Measurements from ENCODE around the gene DYNLT3.
A peak's percentile ranks its signal among the peaks of the same experiment; 100 is the strongest.

Gene DYNLT3

DNA sequence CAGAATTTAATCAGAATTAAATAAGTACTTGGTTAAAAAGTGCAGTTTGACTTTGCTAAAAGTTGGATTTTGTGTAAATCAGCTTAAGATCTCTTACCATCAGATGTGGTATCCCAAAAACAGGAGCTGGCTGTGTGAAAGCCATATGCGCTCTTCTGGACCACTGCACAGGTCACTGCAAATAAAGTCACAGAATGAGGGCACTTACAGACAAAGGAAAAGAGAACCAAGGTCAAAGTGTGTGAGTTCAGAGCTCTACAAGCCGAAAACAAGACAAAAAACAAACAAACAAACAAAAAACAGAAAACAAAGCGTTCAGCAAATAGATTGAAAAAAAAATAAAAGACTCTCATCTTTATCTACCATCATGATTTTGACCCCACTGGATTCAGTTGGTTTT lies 6.4 kb downstream of the DYNLT3 start:
- DNase-seq = no peak

DNA sequence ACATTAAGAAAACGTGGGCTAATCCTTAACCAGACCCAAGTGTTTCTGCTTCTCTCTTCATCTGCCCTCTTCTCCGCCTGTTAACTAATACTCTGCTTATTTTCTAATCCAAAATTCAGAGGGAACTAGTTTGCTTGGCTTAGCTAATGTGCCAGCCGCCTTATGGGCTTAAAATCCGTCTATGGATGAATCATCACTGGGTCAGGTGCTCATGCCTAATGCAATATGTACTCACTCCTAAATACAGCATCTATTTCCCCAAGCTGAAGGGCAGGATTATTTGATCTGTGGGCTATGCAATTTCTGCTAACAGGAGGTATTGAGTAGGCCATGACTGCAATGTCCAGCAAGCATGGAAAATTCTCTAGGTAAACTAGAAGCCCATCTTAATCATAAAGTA lies 12.4 kb downstream of the DYNLT3 start:
- no peak for DNase-seq

DNA sequence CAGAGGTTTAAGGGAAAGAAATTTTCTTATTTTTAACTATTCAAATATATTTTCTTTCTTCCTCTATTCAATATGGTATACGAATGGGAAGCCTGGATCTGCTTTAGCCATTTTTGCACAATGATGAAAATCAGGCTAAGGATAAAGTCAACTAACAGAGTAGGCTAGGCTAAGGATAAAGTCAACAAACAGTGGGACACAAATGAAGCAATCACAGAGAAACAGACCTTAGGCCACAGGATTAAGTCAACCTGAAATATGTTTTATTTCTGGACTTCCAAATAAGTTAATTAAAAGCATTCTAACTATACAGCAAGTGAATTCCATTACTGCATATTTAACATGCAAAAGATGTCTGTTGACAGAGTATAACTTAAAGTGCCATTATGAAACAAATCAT lies 17.0 kb downstream of the DYNLT3 start:
- no peak for DNase-seq

DNA sequence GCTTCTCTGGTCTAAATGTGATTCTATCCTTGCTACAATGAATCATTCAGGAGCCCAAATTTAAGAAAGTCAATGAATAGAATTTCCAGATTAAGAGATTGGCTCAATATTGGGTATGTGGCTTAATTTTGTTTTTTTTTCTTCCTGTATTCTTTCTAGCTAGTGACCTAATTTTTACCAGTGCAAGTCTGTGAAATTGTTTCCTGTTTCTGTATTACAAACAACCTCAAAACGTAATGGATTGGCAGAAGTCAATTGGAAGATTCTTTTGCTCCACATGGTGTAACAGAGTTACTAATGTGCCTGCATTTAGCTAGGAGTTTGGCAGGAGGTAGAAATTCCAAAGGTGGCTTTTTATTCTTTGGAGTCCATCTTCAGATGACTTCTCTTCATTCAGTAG lies 17.6 kb downstream of the DYNLT3 start:
- no peak for DNase-seq

DNA sequence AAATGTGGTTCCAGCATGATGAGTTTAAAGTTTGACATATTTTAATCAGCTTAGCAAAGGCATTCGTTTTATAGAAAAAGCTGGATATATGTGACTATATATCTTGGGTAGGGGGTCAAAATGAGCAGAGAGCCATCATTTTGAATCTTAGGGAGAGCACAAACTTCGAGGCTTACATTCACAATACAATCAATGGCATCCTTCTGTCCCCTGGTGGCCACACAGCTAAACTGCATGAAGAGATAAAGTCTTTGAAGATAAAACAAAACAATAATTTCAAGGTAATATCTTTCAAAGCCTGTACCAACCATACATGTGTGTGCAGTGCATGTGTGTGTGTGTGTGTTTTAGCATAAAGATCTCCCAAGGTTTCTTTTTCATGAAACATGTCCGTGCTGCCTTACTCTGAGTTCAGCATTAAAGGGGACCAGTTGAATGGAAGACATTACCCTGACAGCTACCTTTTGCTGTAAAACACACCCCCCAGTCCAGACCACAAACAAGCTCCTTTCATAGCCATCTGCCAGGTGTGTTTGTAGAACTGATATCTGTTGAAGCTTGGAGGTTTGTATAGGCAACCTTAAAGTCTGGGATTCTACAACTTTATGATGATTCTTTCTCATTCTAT lies 22.0 kb downstream of the DYNLT3 start:
- peak; percentile 47 for DNase-seq

DNA sequence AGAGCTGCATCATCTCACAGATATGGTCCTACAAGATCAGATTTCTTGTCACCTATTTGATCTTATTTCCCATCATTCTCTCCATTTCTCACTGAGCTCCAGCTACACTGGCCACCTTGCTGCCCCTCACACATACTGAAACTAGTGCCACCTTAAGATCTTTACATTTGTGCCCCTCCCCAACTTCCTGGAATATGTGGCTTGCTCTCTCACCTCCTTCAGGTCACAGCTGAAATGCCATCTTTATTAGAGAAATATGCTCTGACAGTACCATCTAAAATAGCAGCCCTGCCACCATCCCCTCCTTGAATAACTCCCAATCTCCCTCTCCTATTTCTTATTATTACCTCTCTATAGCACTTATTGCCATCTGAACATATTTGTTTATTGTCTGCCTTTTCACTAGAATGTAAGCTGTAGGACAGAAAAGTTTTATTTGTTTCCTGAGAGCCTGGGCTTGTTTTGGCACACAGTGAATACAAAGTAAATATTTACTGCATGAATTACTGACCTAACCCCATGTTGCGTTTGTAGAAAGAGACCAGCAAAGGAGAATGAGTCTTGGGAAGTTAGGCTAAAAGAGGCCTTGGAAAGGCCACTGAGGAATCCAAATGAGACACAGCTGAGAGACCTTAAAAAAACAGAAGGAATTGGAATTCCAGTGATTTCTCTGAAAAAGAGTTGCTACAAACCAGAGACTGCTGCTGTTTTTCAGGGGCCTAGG lies 22.7 kb downstream of the DYNLT3 start:
- DNase-seq = no peak

DNA sequence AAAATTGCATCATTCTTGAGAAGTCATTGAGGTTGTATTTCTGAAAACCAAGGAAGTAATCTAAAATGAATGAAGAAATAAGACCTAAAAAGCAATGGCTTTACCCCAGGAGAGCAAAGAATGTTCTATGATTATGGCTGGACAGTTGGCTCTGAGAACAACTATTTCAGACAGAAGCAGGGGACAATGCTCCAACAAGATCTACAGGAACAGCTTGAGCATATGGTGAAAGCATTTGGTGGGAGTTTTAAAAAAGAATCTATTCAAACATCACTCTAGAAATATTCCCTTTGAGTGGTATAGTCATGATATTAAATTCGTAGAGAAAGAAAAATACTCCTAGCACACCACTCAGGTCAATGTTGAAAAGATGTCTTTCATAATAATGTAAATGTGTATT lies 26.7 kb downstream of the DYNLT3 start:
- no peak for DNase-seq

DNA sequence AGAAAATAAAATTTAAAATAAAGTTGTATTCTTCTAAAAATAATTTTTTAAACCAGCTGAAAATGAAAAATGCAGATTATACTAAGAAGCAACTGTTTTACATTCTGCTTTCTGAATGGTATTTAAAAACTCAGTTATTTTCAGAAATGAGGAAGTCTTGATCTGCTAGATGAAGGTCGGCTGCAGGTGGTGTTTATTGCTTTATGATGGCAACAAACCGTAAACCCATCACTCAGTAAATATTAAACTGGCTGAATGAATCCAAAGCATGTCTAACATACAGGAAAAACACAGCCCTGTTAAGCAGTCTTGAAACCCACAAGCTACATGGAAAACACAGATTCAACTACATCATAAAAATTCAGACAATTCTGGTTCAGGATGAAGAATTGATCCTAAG lies 29.3 kb downstream of the DYNLT3 start:
- DNase-seq = no peak

DNA sequence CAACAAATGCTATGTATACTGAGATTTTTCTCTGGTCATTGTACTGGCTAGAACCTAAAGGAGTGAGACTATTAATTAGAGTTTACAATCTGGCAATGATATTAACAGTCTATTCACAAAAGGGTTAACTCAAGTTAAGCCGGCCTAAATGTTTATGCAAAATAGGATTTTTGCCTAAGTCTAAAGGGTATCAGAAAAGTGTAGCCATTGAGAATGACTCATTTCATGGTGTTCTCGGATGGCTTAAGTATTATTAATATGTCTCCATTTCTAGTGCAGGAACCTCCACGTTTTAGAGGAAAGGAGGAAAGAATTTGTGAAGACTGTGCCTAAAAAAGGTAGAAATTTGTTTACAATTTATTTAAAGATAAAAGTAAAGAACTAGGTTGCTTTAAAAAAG lies 29.8 kb downstream of the DYNLT3 start:
- DNase-seq = no peak

DNA sequence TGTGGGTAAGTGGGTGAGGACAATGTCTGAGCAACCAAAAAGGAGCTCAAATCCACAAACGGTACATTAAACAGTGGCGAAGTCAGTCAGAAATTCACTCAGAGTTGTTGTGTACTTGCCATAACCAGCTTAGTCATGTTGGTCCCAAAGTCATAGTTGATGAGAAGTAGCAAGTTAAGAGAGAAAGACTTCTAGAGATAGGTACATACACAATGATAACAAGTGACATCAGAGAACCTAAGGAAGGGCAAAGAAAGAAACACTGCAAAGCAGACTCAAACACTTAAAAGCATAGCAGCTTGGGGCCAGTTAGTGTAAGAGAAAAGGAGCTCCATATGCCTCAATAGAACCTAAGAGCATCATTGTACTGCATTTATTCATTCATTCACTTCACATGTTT lies 30.2 kb downstream of the DYNLT3 start:
- DNase-seq = no peak

DNA sequence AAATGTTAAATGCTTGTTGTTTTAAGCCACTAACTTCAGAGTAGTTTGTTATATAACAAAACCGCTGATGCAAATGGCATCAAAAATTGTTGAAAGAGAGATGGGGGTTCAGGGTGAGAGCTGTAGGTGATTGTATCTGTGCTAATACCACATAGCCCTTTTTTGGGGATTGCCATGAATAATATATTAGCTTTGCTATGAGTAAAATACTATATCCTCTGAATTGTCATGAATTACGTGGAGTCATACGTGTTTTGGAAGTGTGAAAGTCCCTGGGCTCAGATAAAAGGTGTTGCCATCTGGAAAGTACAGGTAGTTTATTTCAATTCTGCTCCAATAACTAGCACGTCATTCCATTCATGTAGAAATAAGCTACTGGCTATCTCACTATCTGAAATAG lies 30.6 kb downstream of the DYNLT3 start:
- no peak for DNase-seq

DNA sequence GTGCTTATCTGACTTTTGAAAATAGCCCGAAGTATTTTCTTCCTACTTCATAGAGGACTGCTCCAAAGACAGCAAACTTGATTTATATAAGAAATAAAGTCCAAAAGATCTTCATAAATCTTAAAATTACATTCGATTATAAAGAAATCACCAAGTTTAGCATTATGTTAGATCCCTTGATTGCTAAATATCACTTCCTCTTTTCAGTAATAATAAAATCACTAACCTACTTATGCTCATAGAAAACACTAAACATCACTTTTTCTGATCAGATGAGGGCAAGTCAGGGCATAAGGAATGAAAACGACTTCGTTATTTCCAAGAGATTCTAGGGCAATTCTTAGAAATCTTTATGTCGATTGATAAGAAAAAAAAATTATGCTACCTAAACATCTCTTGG lies 32.0 kb downstream of the DYNLT3 start:
- no peak for DNase-seq

DNA sequence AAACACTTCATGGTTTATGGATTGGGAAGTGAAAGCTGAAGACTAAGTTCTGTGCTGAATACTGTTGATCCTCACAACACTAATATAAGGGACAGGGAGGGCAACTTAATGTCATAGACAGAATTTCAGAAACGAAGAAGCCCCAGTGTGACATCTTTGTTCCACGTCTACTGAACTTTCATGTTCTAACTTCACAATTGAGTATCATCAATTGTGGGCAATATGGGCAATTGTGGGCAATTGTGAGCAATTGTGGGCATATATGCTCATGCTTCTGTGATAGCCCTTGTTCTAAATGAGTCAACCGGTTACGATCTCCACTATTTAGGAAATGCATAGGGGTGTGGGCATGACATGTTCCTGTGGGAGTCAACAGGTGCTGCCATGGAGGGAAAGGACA lies 33.8 kb downstream of the DYNLT3 start:
- no peak for DNase-seq

DNA sequence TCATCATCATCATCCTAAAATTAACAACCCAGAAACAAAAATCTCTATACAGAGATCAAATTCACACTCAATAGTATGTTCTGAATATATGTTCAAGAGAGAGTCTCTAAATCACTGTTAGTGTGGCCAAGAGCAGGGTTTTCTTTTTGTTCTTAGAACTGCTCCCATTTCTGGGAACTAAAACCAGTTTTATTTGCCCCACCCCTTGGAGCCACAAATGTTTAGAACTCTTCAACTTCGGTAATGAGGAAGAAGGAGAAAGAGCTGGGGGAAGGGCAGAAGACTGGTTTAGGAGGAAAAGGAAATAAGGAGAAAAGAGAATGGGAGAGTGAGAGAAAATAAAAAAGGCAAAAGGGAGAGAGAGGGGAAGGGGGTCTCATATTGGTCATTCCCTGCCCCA lies 35.3 kb downstream of the DYNLT3 start:
- no peak for DNase-seq

DNA sequence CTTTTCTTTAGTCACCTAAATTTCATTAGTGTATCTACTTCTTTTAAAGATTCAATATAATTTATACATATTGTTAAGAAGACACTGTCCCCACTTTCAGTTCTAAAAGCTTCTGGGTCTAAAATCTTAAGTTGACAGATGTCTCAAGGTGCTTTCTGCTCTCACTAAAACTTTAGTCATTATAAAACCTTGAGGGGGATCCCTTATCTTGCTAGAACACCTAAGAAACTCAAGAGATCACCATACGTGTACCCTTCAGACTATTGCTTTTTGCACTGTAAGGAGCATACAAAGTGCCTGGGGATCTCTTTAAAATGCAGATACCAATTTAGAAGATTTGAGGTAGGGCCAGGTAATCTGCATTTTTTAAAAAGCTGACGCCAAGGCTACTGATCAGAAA lies 37.4 kb downstream of the DYNLT3 start:
- no peak for DNase-seq

DNA sequence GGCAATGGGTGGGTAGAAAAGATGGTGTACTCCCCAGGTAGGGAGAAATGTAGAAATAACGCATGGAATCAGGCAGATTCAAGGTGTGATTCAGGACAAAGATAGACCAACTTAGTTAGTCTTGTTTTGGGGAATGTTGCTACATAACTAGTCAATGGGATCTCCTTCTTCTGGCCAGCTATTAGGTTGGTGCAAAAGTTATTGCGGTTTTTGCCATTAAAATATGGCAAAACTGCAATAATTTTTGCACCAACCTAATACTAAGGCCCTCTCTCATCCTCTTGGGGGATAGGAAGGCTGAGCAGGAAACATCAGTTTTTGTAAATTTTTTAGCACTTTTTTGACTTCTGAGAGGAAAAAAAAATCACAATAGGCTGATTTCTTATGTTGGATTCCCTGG lies 44.3 kb downstream of the DYNLT3 start:
- no peak for DNase-seq

DNA sequence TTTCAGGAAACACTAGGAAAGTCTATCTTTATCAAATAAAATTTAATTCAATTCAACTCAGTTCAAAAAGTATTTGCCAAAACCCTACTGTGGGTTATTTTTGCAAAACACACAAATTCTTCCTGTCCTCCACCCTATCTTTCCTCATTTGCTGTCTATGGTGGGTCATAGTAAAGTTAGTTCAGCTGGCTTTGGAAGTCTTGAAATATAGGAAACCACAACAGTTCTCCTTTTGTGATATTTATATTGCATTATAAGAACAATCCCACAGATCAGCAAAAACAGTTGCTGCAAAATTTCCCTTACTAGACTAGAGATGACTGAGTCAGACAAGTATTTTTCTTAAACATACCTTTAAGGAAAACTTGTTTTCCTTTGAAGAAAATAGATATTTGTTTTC lies 45.3 kb downstream of the DYNLT3 start:
- DNase-seq = no peak

DNA sequence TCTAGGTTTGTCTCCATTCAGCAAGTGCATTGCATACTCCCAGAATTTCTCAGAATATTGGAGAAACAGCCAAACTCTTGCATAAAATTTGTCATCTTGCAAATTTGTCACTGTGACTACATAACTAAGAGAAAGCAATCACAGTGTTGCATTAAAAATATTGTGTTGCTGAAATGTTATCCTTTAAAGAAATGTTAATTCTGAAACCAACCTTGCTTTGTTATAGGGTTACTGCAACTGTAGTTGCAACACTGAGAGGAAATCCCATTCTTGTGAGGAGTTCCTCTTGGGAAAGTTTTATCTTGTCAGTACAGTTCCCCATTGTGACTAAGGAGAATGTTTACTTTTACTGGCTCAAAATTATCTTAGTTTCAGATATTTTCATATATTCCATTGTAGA lies 46.7 kb downstream of the DYNLT3 start:
- DNase-seq = no peak

DNA sequence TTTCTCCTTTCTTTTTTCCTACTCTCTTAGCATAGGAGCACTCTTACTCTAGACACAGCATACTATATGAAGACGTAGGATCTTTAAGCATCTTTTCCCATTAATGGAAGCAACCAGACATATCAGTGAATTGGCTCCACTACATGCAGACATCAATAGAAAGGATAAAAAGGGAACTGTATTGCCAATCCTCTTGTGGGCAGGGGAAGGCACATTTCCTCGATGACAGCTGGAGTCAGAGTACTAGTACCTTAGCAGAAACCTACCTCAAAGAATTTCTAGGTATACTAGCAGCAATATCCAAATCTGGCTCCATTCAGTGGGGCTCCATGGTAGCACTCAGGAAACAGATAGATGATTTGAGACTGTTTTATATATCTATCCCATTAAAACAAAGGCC lies 47.4 kb downstream of the DYNLT3 start:
- DNase-seq = no peak

DNA sequence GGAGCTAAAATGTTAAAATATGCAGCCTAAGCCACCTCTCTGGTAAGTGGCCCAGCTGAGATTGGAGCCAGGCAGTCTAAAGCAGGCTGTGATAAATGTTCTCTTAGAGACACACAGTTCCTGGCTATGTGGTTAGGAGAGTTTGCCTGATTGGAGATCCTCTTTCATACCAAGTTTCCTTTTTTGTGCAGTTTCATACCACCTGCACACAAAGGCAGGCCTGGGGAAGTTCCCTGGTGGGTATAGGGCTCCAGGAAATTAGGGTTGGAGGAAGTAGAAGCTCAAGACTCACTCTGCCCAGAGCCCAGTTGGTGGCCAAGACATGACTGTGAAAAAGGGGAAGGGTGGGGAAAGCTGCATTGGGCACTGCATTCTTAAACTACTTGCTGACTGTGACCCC lies 50.6 kb downstream of the DYNLT3 start:
- no peak for DNase-seq

DNA sequence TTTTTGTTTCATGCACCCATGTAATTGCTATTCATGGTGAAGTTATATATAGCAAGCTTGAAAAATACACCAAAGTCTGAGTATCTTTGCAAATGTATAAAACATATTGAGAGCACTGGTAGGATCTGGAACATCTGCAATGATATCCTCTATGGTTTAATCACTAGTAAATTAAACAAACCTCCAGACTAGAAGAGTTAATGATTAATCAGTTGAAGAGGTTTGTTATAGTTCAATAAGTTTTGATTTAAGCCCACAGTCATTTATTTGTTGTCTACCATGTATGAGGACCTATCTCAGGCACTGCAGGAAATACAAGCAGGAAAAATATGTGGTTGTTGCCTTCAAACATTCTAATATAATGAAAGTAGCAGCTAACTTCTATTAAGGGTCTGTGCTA lies 51.1 kb downstream of the DYNLT3 start:
- no peak for DNase-seq

Measured in NCI-H2227 treated with DMSO at 0.1 percent for 48 hours (cell line).